Measurements from ENCODE around the gene MED27. TPM values are rescaled to one million over a fixed set of nuclear protein-coding genes. Genes with fewer than 3 reads are reported as not detected.

Gene MED27
- total RNA-seq, 1 donor from 2014 or later, result 21.3 TPM

- DNase-seq (ENCODE audit: low read depth), result no peak
- TF ChIP-seq CTCF (conservative IDR thresholded peaks at IDR 0.05; ENCODE audit: low read depth, low read length), result no peak
- no peak overlapping the region for H3K4me3 ChIP-seq (ENCODE audit: low read depth, low read length)
These were observed 207.7 kb downstream of the MED27 start for GRCh38 chr9:131872006-131872405.

GRCh38 chr9:131870156-131870555, 209.5 kb downstream of the MED27 start:
- DNase-seq (ENCODE audit: low read depth), result no peak
- no peak overlapping the region for H3K4me3 ChIP-seq (ENCODE audit: low read depth, low read length)
- TF ChIP-seq CTCF (conservative IDR thresholded peaks at IDR 0.05; ENCODE audit: low read depth, low read length), result no peak

GRCh38 chr9:131869348-131869747, 210.3 kb downstream of the MED27 start:
- no peak for DNase-seq (ENCODE audit: low read depth)
- TF ChIP-seq CTCF (conservative IDR thresholded peaks at IDR 0.05; ENCODE audit: low read depth, low read length), result no peak
- H3K4me3 ChIP-seq (ENCODE audit: low read depth, low read length), result no peak overlapping the region

DNA sequence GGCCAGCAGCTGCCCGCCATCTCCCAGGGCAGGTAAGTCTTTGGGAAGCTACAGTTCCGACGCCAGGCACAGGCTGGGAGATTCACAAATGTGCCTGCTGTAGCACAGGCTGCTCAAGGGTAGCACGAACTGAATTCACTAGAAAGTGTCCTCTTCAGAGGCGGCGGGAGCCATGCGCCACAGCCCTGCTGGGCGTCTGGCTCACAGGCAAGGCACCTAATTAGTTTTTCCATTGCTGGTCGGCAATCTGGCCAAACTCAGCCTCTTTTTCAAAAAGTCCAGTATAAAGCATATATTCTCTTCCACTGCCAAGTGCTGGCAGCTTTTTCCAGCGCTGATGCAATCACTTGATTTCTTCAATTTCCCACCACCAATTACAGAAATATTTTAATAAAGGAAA, 210.9 kb downstream of the MED27 start:
- no peak for TF ChIP-seq CTCF (conservative IDR thresholded peaks at IDR 0.05; ENCODE audit: low read depth, low read length)
- H3K4me3 ChIP-seq (ENCODE audit: low read depth, low read length), result no peak overlapping the region
- no peak for DNase-seq (ENCODE audit: low read depth)

- no peak for DNase-seq (ENCODE audit: low read depth)
- no peak for TF ChIP-seq CTCF (conservative IDR thresholded peaks at IDR 0.05; ENCODE audit: low read depth, low read length)
- no peak overlapping the region for H3K4me3 ChIP-seq (ENCODE audit: low read depth, low read length)
These were observed 212.0 kb downstream of the MED27 start for GRCh38 chr9:131867611-131868192.

- TF ChIP-seq CTCF (conservative IDR thresholded peaks at IDR 0.05; ENCODE audit: low read depth, low read length), result no peak
- H3K4me3 ChIP-seq (ENCODE audit: low read depth, low read length), result no peak overlapping the region
These were observed 214.0 kb downstream of the MED27 start for GRCh38 chr9:131865446-131866195.

DNA sequence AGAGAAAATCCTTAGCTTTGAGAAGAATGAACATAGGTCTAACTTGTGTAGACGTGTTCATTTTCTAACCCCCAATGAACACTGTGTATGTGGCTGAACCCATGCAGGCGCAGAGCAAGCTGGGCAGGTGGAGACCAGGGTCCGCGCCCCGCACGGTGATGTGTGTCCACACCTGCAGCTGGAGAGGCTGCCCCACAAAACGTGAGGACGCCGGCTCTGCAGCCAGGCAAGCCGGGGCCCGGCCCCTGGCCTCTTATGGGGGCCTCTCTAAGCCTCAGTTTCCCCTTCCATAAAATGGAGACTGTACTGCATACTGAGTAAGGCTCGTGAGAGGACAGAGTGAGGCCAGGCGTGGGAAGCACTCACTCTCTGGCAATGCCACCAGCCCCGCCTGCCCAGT, 215.1 kb downstream of the MED27 start:
- H3K4me3 ChIP-seq (ENCODE audit: low read depth, low read length), result no peak overlapping the region
- DNase-seq (ENCODE audit: low read depth), result no peak
- no peak for TF ChIP-seq CTCF (conservative IDR thresholded peaks at IDR 0.05; ENCODE audit: low read depth, low read length)

More at GRCh38 chr9:131865446-131866195, 214.0 kb downstream of the MED27 start:
- no peak for DNase-seq (ENCODE audit: low read depth)
